ENCODE results near the gene FAM200B.
A peak's percentile ranks its signal among the peaks of the same experiment; 100 is the strongest.

FAM200B gene

GRCh38 chr4:15653420-15653819 is 28.2 kb upstream of the FAM200B start:
- Histone ChIP-seq H3K27ac (ENCODE audit: low read length) (no peak overlapping the region), H4K20me1 (ENCODE audit: insufficient read depth, low read length) (peaks cover 9% of the 10 kb centered on the region), H3K9me3 (ENCODE audit: insufficient read depth, low read length) (no peaks in the 10 kb centered on the region), H3K36me3 (replicated peaks; ENCODE audit: low read depth, low read length) (no peaks in the 10 kb centered on the region), H3K9ac (ENCODE audit: low read length) (peak overlapping the region; percentile 79; the same call in 1 of the 2 replicates), H3K4me2 (ENCODE audit: low read length) (peak overlapping the region; percentile 96), H3K79me2 (ENCODE audit: low read length) (peaks cover 57% of the 10 kb centered on the region), H2AFZ (ENCODE audit: low read depth, low read length) (no peak overlapping the region), H3K27me3 (ENCODE audit: low read depth, low read length) (no peaks in the 10 kb centered on the region), H3K4me3 (ENCODE audit: low read length) (peak overlapping the region; percentile 94), H3K4me1 (ENCODE audit: low read length) (peaks cover 28% of the 10 kb centered on the region)
- TF ChIP-seq, protein P1, sequence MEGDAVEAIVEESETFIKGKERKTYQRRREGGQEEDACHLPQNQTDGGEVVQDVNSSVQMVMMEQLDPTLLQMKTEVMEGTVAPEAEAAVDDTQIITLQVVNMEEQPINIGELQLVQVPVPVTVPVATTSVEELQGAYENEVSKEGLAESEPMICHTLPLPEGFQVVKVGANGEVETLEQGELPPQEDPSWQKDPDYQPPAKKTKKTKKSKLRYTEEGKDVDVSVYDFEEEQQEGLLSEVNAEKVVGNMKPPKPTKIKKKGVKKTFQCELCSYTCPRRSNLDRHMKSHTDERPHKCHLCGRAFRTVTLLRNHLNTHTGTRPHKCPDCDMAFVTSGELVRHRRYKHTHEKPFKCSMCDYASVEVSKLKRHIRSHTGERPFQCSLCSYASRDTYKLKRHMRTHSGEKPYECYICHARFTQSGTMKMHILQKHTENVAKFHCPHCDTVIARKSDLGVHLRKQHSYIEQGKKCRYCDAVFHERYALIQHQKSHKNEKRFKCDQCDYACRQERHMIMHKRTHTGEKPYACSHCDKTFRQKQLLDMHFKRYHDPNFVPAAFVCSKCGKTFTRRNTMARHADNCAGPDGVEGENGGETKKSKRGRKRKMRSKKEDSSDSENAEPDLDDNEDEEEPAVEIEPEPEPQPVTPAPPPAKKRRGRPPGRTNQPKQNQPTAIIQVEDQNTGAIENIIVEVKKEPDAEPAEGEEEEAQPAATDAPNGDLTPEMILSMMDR (IDR thresholded peaks at IDR 0.05; ENCODE audit: low read depth, low read length), result no peak
- TF ChIP-seq EZH2phosphoT487 (IDR thresholded peaks at IDR 0.05; ENCODE audit: low read depth), result no peak

DNA sequence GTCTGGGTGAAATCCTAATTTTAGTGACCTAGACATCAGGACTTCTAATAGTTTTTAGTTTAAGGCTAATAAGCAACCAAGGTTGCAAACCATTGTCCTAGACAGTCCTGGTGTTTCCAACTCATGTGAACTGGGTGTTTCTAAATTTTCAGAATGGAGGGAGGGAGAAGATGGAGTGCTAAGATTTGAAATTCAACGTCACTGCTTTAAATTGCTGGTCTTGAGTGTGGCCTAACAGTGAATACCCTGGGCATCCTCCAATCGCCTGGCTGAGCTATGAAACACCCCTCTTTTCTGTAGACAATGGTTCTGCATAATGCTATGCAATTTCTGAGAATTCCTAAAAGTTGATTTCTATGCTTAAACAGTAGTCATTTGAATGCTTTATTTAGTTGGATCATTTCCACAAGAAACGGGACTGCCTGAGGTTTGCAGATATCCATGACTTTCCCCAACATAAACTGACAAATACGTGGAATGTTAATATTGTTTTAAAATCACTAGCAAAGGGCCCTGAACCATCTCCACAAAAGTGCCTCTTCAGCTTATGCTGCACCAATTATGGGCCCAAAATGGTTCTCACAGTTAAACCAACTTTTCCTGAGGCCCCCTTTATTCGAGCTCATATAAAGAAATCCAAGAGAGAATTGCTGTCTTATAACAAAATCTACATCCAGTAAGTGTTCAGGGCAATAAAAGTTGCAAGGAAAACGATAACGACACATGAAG is 27.6 kb upstream of the FAM200B start:
- TF ChIP-seq, protein P1 (IDR thresholded peaks at IDR 0.05; ENCODE audit: low read depth, low read length), result no peak
- no peak for TF ChIP-seq EZH2phosphoT487 (IDR thresholded peaks at IDR 0.05; ENCODE audit: low read depth)
- peaks cover 9% of the 10 kb centered on the region for H4K20me1 ChIP-seq (ENCODE audit: insufficient read depth, low read length)

GRCh38 chr4:15654593-15655222 is 26.9 kb upstream of the FAM200B start:
- H3K9ac ChIP-seq (ENCODE audit: low read length), result peak overlapping the region; percentile 79
- no peaks in the 10 kb centered on the region for H3K27me3 ChIP-seq (ENCODE audit: low read depth, low read length)
- peaks cover 47% of the 10 kb centered on the region for H3K79me2 ChIP-seq (ENCODE audit: low read length)
- no peak for TF ChIP-seq EZH2phosphoT487 (IDR thresholded peaks at IDR 0.05; ENCODE audit: low read depth)
- TF ChIP-seq, protein P1 (IDR thresholded peaks at IDR 0.05; ENCODE audit: low read depth, low read length), result no peak
- peak overlapping the region; percentile 96 for H3K4me2 ChIP-seq (ENCODE audit: low read length)
- no peaks in the 10 kb centered on the region for H3K9me3 ChIP-seq (ENCODE audit: insufficient read depth, low read length)
- peaks cover 26% of the 10 kb centered on the region for H3K4me1 ChIP-seq (ENCODE audit: low read length)
- peaks cover 8% of the 10 kb centered on the region for H4K20me1 ChIP-seq (ENCODE audit: insufficient read depth, low read length)
- no peaks in the 10 kb centered on the region for H3K36me3 ChIP-seq (replicated peaks; ENCODE audit: low read depth, low read length)
- H3K27ac ChIP-seq (ENCODE audit: low read length), result peak overlapping the region; percentile 44
- 0 out of 2 replicates have a peak overlapping the region, but pooled peaks have one; percentile 41 for H2AFZ ChIP-seq (ENCODE audit: low read depth, low read length)
- peak overlapping the region; percentile 94 for H3K4me3 ChIP-seq (ENCODE audit: low read length)

More for the DNA sequence above, 27.6 kb upstream of the FAM200B start:
- Histone ChIP-seq H2AFZ (ENCODE audit: low read depth, low read length) (no peak overlapping the region), H3K27ac (ENCODE audit: low read length) (no peak overlapping the region), H3K9ac (ENCODE audit: low read length) (peak overlapping the region; percentile 79), H3K4me2 (ENCODE audit: low read length) (peak overlapping the region; percentile 96), H3K27me3 (ENCODE audit: low read depth, low read length) (no peaks in the 10 kb centered on the region), H3K36me3 (replicated peaks; ENCODE audit: low read depth, low read length) (no peaks in the 10 kb centered on the region), H3K79me2 (ENCODE audit: low read length) (peaks cover 51% of the 10 kb centered on the region), H3K9me3 (ENCODE audit: insufficient read depth, low read length) (no peaks in the 10 kb centered on the region), H3K4me1 (ENCODE audit: low read length) (peaks cover 28% of the 10 kb centered on the region), H3K4me3 (ENCODE audit: low read length) (peak overlapping the region; percentile 94)

Measured in OCI-LY3 (cell line).